ENCODE results near the gene SHISA4.

DNA sequence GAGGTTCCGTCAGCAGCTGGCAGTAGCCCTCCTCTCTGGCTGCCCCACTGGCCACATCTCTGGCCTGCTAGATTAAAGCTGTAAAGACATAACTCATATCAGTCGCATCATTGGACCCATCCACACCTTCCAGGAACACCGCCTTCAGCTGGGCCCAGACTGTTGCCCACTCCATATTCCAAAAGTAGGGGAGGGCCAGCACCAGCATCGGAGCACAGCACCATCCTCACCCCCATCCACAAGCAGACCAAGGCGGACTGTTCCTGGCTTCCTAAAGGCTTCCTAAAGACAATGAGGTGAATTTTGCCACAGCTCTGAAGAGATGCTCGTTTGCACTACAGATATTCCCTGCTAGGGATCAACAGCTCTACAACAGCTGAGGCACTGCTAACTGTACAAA lies 3.5 kb downstream of the SHISA4 start:
- no peak for TF ChIP-seq EZH2 (IDR thresholded peaks at IDR 0.05)
- TF ChIP-seq, protein P1, sequence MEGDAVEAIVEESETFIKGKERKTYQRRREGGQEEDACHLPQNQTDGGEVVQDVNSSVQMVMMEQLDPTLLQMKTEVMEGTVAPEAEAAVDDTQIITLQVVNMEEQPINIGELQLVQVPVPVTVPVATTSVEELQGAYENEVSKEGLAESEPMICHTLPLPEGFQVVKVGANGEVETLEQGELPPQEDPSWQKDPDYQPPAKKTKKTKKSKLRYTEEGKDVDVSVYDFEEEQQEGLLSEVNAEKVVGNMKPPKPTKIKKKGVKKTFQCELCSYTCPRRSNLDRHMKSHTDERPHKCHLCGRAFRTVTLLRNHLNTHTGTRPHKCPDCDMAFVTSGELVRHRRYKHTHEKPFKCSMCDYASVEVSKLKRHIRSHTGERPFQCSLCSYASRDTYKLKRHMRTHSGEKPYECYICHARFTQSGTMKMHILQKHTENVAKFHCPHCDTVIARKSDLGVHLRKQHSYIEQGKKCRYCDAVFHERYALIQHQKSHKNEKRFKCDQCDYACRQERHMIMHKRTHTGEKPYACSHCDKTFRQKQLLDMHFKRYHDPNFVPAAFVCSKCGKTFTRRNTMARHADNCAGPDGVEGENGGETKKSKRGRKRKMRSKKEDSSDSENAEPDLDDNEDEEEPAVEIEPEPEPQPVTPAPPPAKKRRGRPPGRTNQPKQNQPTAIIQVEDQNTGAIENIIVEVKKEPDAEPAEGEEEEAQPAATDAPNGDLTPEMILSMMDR (IDR thresholded peaks at IDR 0.05), result no peak

Measured in neural progenitor cell (in vitro differentiated cells).